CD4-positive, alpha-beta T cell treated with Interleukin-12 subunit alpha and Interleukin-12 subunit beta, for 1 hour (primary cell): ENCODE measurements around the gene MRPL10.

ENCODE experiments used
- DNase-seq: peaks from one replicate; pipeline ENCODE4 v3.0.0-alpha.2; 2020

MRPL10 gene

DNA sequence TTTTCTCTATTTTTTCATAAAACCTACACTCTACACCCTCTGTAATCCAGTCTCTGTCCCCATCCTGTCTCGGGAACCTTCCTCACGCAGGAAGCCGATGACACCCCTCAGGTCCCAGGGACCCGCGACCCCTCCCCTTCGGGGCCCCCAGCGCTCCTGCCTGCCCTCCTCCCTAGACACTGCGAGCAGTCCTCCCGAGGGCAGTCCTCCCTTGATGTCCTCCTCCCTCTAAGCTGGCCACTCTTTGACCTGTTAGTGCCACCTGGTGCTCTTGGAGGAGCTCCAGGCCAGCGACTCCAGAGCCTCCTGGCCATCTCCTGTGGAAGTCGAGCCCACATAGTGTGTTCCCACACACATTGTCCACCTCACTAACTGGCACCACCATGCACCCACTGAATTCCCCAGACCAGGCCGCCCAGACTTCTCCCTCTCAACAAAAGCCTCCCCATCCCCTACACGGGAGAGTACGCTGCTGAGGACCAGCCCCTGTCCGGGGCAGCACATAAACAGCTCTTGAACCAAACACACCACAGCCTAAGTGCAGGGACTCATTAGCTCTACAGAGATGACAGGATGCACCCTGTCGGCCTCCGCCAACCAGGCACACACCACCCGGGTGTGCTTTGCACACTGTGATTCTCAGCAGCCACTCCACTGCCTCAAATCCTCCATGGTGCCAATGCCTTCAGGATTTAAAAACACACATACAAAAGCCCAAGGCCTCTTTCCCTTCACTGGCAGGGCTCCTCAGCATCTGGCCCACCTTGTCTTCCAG, 19.0 kb downstream of the MRPL10 start:
- no peak for DNase-seq

DNA sequence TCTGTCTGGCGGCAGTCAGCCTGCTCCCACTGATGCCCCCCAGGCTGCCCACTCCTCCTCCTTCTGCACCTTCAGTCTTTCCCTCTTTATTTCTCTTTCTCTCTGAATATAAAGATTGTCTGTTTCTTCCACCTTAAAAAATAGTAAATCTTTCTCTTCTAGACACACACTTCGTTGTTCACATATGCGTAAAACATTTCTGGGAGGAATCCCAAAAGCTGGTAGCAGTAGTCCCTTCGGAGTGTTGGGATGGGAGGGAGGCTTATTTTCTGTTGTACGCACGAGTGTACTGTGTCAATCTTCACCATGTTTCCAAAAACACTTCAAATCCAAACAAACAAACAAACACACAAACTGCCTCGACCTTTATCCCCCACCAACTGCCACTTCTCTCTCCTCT, 19.6 kb downstream of the MRPL10 start:
- DNase-seq, result no peak

DNA sequence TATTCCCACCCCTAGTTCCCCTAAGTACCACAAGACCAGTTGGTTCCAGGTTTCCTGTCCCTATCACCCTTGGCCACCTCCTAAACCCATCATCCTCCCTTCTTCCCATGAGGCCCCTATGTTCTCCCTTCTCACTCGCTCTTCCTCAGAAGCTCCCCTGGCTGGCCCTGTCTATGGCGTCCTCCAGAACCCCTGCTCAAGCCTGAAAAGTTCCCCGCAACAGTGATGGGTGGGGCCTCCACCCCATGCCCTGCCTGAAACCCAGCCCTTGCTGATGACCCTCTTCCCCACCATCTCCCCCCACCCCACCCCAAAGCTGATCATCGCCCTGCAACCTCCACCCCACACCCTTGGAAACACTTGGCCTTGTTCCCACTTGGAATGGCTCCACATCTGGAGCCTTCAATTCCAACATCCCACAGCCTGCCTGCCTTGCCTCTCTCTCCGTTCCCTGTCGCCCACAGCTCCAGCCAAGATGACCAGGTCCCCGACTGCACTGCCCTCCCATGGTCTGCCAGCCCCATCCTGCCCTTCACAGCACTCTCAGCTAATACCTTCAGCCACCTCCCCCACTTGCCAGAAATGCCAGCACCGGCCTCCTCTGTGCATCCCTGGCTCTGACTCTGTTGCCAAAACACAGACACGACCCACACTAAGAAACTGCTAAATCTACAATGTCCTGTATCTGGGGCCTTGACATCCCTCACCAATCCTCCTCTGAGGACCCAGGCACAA, 20.3 kb downstream of the MRPL10 start:
- no peak for DNase-seq

DNA sequence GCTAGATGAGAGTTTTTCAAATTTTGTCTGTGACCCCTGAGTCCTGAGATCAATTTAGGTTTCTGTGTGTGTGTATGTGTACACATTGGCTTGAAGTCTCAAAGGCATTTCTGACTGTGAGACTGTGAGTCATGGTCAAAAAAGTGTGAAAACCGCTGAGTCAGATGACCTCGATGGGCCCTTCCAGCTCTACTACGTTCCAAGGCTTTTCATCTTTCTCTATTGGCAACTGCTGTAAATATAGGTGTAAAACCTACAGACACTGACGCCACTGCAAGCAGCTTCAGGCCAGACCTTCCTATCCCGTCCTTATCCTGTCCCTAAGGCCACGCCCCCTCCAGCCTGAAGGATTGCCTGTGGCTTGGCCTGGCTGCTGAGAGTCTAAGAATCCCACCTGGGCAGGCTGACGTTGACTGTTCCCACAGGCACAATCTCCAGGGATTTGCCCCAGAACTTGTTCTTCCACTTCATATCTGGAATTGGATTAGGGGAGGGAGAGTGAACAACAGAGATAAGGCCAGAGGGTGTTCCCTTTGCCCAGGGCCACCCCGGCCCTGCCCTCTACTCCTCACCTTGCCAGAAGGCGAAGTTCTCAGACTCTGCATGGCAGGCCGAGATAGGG, 21.0 kb downstream of the MRPL10 start:
- peak; percentile 55 for DNase-seq

DNA sequence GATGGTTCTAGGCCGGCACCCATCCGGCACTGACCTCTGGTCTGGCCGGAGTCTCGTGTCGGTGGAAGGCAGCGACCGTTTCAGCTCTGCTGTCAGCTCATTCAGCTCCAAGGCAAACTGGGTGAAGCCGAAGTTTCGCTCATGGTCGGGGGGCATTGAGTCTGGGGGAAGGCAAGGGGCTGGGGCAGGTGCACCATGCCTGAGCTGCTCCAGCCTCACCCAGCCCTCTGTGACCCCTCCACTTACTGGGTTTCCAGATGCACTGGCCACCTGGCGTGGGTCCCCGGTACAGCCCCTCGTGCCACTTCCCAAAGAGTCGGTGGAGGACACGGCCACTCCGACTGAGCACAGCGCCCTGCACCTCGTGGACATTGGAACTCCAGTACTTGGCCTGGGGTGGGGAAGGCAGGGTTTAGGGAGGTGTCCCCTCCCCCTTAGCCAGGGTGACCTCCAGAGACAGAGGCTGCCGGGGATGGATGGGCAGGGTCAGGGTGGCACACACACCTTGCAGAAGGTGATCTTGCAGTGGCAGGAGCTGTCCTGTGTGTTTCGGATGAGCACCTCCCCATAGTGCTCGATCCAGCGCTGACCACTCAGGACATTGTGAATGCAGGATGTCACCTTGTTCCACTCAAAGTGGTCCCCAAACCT, 22.4 kb downstream of the MRPL10 start:
- no peak for DNase-seq

DNA sequence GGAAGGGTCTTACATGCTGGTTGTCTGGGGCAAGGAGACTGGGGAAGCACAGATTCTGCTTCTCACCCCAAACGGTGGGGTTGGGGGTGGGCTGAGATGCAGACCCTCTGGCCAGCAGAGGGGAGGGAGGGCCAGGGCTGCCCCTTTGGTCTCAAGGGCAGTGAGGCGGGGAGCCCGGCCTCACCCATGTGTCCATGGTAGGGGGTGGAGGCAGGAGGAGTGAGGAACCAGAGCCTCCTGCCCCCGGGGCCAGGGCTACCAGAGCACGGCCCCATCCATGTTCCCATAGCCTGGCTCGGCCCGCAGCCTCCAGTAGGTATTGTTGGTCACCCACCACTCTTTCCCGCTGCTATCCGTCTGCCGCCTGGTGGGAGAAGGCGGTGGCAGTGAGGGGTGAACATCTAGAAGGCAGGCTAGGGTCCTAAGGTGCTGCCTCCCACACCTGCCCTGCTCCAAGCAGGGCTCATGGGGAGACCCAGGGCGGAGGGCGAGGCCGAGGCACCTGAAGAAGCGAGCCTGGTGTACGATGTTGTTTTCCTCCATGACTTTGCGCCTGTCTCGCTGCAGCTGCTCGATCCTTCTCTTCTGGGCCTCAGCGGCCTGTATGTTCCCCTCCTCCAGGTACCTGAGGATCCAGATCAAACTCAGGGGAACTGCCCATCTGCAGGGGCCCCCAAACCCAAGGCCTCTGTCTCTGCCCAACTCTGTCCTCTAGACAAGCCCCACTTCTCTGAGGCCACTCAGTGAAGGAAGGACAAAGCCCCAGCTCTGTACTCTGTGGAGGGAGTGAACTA, 23.1 kb downstream of the MRPL10 start:
- DNase-seq, result no peak

DNA sequence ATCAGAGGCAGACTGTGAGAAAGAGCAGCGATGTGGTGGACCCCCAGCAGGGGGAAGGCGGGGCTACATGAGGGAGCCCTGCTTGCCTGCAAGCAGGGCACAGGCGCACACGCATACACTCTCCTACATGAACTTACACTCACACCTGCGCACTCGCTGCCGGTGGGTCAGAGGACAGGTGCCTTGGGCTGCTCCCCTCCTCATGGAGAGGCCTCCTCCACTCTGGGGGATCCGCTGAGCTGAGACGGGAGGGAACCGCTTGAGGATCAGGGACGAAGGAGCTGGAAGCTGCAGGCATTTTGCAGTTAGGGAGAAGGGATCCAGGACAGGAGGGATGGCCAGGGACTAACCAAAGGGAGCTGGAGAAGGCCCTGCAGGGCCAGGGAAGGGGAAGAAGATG, 23.9 kb downstream of the MRPL10 start:
- no peak for DNase-seq

DNA sequence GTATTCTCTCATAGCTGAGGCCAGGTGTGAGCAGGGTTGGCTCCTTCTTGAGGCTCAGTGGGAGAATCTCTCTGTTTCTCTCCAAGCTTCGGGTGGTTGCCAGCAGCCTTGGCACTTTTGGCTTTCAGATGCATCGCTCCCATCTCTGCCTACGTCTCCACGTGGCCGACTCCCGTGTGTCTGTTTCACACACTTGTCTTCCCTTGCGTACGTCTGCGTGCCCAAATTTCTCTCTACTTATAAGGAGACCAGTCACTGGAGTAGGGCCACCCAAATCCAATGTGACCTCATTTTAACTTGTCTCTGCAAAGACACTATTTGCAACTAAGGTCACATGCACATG, 24.5 kb downstream of the MRPL10 start:
- no peak for DNase-seq

DNA sequence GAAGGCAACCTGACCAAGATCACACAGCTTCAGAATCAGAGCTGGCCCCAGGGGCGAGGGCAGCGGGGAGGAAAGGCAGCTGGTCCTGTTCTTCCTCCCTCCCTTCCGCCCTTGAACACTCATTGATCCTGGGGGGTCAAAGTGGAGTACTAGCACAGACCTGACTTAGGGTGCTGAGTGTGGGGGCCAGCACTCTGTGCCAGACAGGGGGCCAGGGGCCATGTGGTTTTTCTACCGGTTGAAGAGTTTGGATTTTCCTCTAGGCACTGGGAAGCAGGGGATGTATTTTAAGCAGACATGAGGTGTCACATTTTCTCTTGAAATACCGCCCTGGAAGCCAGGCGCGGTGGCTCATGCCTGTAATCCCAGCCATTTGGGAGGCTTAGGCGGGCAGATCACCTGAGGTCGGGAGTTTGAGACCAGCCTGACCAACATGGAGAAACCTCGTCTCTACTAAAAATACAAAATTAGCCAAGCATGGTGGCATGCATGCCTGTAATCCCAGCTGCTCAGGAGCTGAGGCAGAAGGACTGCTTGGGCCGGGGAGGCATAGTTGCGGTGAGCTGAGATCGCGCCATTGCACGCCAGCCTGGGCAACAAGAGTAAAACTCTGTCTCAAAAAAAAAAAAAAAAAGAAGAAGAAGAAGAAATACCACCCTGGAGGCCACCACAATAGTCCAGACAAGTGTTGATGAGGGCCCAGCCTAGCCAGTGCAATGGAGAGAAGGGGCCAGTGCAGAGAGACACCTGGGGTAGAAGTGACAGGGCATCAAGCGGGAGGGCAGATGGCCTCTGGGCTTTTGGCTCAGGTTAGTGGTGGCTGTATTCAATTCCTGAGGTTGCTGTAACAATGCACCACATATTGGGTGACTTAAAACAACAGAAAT, 25.1 kb downstream of the MRPL10 start:
- no peak for DNase-seq

DNA sequence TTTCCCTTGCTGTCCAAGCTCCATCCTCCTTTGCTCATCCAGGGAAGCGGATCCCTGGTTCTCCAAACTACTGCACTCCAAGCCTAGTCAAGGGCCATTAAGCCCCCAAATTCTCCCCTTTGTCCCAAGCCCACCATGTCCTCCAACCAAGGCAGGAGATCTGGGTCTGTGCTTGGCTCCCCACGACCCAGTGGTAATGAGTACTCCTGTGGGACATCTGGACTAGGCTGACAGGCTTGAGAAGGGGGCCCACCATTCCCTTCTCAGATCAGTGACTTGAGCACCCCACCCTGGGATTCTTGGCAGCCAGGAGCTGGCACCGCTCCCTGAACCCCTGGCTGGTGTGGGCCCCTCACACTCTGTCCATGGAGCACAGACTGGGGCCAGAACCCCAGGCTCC, 26.9 kb downstream of the MRPL10 start:
- no peak for DNase-seq

DNA sequence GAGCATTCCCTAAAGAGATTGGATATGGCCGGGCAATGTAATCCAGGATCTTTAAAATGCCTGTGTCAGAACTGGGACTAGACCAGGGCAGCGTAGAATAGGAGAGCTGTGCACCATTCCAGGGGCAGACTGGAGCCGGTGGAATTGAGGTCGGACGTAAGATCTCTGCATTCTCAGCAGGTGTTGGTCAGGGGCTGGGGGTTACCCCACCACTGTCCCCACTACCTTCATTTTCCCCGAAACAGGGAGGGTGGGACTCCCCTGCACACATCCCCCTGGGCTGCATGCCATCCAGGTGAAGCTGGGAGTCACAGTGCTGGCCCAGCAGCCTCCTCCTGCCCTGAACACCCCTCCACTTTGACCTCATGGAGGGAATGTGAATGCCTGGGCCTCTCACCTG, 27.6 kb downstream of the MRPL10 start:
- no peak for DNase-seq

DNA sequence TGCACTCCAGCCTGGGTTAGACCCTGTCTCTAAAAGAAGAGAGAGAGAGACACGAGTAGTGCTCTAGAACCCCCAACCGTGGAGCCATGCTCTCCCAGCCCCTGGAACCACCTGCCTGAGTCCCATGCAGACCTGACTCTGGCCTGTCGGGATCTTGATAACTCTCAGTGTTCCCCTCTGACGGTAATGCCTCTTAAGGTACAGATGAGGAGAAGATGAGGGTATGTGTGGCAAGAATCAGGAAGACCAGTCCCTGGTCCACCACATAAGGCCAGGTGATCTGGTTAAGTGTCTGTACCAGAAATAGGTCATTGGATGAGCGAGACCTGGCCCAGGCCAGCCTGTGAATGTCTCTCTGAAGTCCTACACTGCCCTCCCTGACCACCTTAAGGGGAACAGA, 28.1 kb downstream of the MRPL10 start:
- DNase-seq, result no peak

DNA sequence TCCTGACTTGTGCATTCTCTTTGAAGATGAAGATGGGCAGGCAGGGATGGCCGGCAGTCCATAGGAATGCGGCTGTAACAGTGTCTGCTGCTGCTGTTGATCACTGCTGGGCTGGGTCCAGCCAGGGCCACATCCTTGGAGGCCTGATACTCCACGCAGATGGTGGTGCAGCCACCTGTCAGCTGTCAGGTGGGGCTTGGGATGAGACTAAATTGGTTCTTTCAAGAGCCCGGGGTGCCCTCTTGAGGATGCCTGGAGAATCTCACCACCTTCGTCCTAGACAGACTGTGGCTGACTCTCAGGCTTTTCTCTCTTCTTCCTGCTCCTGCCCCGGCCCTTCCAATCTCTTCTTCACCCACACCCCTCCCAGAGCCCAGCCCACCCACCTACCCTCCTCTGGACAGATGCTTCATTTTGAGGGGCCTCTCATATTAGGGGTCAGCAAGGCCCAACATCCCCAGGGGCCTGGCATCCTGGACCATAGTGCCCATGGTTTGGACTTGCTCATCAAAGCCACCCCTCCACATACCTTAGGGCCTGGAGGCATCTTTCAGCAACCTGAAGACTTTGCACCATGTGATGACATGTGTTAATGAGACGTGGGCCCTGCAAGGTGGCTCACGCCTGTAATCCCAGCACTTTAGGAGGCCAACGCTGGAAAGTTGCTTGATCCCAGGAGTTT, 28.9 kb downstream of the MRPL10 start:
- peak; percentile 71 for DNase-seq

DNA sequence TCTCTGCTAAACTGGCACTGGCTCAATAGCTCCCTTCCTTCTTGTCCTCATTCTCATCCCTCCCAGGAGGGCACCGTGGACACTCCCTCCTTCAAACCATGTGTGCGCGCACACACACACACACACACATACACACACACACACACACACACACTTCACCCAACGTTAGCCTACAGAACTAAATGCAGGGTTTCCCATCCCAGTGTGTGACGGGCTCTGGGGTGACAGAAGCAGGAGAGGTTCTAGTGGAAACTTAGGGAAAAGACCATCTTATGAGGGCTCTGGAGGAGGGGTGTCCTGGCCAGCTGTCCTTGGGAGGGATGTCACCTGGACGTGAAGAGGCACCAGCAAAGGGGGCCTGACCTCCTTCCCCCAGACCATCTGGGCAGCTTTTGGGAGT, 29.4 kb downstream of the MRPL10 start:
- DNase-seq, result no peak

DNA sequence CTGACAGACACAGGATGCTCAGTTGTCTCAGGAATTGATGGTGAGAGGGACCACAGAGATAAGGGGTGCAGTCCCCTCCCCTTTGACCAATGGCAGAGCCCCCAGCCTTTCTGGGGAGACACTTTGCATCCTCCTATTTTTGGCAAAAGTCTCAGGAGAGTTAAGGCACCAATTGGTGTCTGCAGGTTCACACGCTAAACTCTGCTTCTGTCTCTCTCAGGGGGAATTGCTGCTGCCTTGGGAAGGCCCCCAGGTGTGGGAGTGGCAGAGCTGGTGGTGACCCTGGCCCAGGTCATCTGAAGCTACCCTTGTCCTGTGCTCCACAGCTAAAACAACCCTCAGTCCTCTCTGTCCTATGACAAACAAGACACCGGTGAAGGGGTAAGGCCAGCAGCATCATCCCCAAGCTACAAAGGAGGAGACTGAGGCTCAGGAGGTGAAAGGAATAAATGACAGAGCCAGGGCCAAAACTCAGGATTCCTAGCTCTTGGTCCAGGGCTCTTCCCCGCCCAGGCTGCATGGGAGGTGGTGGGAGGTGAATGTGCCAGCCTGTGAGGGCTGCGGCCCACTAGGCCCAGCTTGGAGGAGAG, 30.1 kb downstream of the MRPL10 start:
- DNase-seq, result no peak

DNA sequence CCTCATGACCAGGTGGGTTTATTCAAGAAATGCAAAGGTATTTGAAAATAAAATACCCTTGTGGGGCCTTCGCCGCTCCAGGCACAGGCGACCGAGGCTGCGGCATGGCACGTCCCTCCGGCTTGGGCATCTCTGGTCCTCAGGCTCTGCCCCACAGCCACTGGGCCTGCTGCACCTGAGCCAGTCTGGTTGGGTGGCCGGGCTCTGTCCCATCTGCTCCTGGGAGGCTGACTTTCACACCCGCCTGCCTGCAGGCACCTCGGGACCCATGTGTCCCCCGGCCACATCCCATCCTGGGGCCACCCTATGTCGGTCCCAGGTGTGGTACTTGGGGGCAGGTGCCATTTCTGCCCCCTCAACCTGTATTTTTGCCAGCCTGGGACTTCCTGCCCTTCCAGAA, 30.7 kb downstream of the MRPL10 start:
- no peak for DNase-seq

DNA sequence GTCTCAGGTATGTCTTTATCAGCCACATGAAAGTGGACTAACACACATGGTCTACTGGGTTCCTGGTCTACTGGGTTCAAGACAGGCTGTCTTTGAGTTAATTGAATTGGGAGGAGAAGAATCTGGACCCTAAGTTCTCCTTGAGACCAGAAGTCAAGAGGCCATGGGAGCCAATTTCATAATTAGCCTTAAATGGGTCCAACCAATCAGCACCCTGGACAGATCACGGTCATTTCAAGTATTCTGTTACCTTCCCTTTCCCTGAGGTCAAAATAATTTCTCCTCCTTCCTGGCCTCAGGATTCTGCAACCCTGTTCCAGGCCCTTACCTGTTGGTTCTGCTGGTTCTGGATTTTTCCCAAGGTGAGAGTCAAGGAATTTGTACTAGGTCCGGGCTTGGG, 33.5 kb downstream of the MRPL10 start:
- no peak for DNase-seq

DNA sequence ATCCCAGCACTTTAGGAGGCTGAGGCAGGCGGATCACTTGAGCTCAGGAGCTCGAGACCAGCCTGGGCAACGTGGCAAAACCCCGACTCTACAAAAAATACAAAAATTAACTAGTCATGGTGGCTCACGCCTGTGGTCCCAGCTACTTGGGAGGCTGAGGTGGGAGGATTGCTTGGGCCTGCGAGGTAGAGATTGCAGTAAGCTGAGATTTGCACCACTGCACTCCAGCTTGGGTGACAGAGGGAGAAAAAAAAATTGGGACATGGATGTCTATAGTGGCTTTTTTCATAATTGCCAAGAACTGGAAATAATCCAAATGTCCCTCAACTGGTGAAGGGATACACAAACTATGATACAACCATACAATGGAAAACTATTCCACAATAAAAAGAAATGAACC, 38.4 kb downstream of the MRPL10 start:
- no peak for DNase-seq

DNA sequence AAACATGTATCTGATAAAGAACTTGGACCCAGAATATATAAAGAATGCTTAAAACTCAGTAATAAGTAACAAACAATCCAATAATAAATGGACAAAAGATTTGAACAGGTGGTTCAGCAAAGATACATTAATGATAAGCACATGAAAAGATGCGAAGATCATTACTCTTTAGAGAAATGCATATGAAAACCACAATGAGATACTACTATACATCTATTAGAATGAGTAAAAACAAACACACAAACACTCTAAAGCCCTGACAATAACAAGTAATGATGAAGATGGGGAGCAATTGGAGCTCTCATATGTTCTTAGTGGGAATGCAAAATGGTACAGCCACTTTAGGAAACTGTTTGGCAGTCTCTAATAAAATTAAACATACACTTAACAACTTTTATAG, 38.9 kb downstream of the MRPL10 start:
- no peak for DNase-seq

DNA sequence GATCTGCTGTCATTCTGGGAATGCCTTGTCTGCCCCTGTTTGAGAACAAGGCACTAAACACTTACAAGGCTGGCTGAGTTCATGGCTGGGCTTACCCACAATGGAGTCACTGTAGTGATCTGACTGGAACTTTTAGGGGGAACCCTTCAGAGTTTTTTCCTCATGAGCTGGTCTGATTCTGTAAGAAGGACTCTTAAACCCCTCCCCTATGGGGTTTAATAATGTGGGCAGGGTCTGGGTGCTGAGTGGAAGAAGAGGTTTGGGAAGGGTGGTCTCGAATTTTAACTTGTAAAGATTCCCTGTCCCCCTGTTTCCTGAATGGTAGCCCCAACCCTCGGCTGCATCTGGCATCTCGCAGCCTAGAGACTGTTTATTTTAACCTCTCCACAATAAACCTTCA, 40.3 kb downstream of the MRPL10 start:
- no peak for DNase-seq
